IPS DF 6.9 (cell line): ENCODE measurements around the gene TTLL5.

ENCODE experiments used
- DNase-seq: peaks from one replicate; pipeline ENCODE4 v3.0.0-alpha.2; 2013; ENCODE audit warnings: low read depth, low spot score
- H3K27ac ChIP-seq: one replicate; pipeline ENCODE4 v1.5.1; 2013; ENCODE audit warnings: low read length, control low read depth
- H3K27me3 ChIP-seq: 2 replicates; pipeline ENCODE4 v1.6.1; 2013; ENCODE audit warnings: mild to moderate bottlenecking, low read length; ENCODE audit not compliant: control insufficient read depth, insufficient read depth
- H3K36me3 ChIP-seq: 2 replicates; pipeline ENCODE4 v1.6.1; 2013; ENCODE audit warnings: low read length; ENCODE audit not compliant: control insufficient read depth, insufficient read depth
- H3K4me1 ChIP-seq: 2 replicates; pipeline ENCODE4 v1.6.1; 2013; ENCODE audit warnings: low read length; ENCODE audit not compliant: control insufficient read depth, insufficient read depth
- H3K4me3 ChIP-seq: 2 replicates; pipeline ENCODE4 v1.5.1; 2013; ENCODE audit warnings: mild to moderate bottlenecking, low read length
- H3K9me3 ChIP-seq: 2 replicates; pipeline ENCODE4 v1.6.1; 2013; ENCODE audit warnings: low read length, inconsistent platforms; ENCODE audit not compliant: control insufficient read depth, insufficient read depth
- WGBS: extraction: QIAGEN DNeasy Blood & Tissue Kit; methylation state at CpG from one replicate; pipeline ENCODE4 v1.1.7; 2013; ENCODE audit warnings: mixed read lengths, missing lambda C conversion rate; ENCODE audit not compliant: insufficient read length, insufficient coverage; 5-methylcytosine and 5-hydroxymethylcytosine counted together

The TTLL5 gene

GRCh38 chr14:75939200-75939599, 278.2 kb downstream of the TTLL5 start:
- WGBS = no CpG with 5 or more reads among the region's 1 CpG
- Histone ChIP-seq H3K4me3 (no peak overlapping the region), H3K27me3 (no peaks in the 10 kb centered on the region)

GRCh38 chr14:75941030-75941429, 280.0 kb downstream of the TTLL5 start:
- no peak for DNase-seq
- H3K27me3 ChIP-seq = no peaks in the 10 kb centered on the region
- no peaks in the 10 kb centered on the region for H3K4me1 ChIP-seq
- H3K4me3 ChIP-seq = no peak overlapping the region
- no peaks in the 10 kb centered on the region for H3K9me3 ChIP-seq
- no CpG with 5 or more reads among the region's 4 CpGs for WGBS
- H3K36me3 ChIP-seq = no peaks in the 10 kb centered on the region
- H3K27ac ChIP-seq = no peak overlapping the region

More at GRCh38 chr14:75939200-75939599, 278.2 kb downstream of the TTLL5 start:
- Histone ChIP-seq H3K4me1 (no peaks in the 10 kb centered on the region), H3K36me3 (no peaks in the 10 kb centered on the region), H3K27ac (no peak overlapping the region), H3K9me3 (no peaks in the 10 kb centered on the region)
- DNase-seq = no peak

DNA sequence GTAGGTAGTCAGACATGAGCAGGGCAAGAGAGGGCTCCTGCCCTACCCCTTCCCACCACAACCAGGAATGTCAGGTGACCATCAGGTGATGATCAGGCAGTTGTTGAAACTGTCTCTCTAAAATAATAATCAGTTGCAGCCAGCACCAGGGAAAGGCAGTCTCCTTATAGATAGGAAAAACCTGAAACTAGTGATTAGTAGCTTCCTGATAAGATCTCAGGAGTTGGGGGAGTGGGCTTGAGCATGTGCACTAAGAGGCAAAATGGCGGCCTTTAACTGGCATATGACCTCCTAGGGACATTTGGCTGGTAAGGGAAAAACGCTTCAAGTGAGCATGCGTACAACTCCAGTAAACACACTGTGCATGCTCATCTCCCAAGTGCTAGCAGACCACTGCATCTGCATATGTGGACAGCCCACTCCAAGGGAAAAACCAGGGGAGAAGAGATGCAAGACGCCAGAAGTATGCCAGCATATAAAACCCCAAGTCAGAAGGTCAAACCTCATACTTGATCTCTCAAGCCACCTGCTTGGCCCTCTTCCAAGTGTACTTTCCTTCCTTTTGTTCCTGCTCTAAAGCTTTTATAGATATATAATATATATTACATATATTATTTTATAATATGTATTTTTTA, 283.7 kb downstream of the TTLL5 start:
- no peak overlapping the region for H3K4me3 ChIP-seq
- no peaks in the 10 kb centered on the region for H3K36me3 ChIP-seq
- H3K4me1 ChIP-seq = no peaks in the 10 kb centered on the region
- no CpG with 5 or more reads among the region's 4 CpGs for WGBS
- H3K27ac ChIP-seq = no peak overlapping the region
- no peaks in the 10 kb centered on the region for H3K27me3 ChIP-seq
- no peak for DNase-seq
- no peaks in the 10 kb centered on the region for H3K9me3 ChIP-seq

GRCh38 chr14:75946785-75947184, 285.7 kb downstream of the TTLL5 start:
- DNase-seq = no peak
- H3K4me3 ChIP-seq = no peak overlapping the region
- no peaks in the 10 kb centered on the region for H3K27me3 ChIP-seq
- no peak overlapping the region for H3K27ac ChIP-seq
- H3K9me3 ChIP-seq = no peaks in the 10 kb centered on the region
- H3K4me1 ChIP-seq = no peaks in the 10 kb centered on the region
- no peaks in the 10 kb centered on the region for H3K36me3 ChIP-seq
- no CpG with 5 or more reads among the region's 5 CpGs for WGBS

DNA sequence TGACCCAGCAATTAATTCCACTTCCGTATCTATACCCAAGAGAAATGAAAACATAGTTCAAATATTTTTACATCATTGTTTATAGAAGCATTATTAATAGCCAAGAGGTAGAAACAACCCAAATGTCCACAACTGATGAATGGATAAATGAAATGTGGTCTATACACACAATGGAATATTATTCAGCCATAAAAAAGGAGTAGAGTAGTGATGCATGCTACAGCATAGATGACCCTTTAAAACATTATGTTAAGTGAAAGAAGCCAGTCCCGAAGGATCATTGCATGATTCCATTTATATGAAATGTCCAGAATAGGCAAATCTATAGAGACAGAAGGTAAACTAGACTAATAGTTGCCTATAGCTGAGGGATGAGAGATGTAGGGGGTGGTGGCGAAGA, 291.4 kb downstream of the TTLL5 start:
- no peaks in the 10 kb centered on the region for H3K9me3 ChIP-seq
- WGBS = 100% methylated on average over 1 of the region's 3 CpGs
- DNase-seq = no peak
- no peaks in the 10 kb centered on the region for H3K4me1 ChIP-seq
- H3K27ac ChIP-seq = no peak overlapping the region
- no peaks in the 10 kb centered on the region for H3K27me3 ChIP-seq
- no peak overlapping the region for H3K4me3 ChIP-seq
- no peaks in the 10 kb centered on the region for H3K36me3 ChIP-seq

DNA sequence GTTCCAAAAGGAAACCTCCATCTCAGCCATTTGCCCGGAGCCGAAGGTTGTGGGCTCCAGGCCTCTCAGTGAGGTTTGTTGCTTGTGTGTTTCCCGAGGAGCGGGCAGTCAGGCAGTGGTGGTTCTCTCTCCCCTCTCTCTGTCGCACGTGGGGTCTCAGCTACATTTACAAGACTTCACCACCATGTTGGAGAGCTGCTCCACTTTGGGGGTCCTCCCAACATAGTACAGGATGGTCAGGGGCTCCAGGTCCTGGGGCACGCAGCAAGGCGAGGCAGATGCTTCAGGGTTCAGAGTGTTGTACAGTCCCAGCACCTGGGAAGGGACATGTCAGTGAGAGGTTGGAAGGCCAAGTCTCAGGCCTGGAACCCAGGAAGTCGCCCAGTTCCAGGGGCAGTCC, 298.0 kb downstream of the TTLL5 start:
- Histone ChIP-seq H3K36me3 (no peaks in the 10 kb centered on the region), H3K27me3 (no peaks in the 10 kb centered on the region), H3K4me3 (no peak overlapping the region), H3K9me3 (no peaks in the 10 kb centered on the region), H3K27ac (no peak overlapping the region), H3K4me1 (no peaks in the 10 kb centered on the region)
- no CpG with 5 or more reads among the region's 9 CpGs for WGBS
- DNase-seq = no peak

DNA sequence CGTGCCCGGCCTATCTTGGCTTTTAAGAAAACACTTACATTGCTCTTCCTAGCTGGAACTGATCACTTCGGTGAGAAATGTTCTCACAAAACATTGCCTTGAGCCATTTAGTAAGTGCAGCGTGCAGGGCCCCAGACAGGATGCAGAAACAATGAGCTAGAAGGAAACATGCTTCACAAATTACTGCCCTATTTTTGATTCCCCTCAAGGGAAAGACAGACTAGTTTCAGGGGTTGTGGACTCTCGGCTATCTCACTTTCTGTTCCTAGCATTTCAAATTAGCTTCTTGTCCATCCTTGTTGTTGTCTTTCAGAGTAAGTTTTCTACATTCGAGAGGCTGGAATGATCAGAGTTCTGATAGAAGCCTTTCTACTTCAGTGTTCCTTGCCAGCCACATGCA, 299.2 kb downstream of the TTLL5 start:
- no peak for DNase-seq
- Histone ChIP-seq H3K9me3 (no peaks in the 10 kb centered on the region), H3K36me3 (no peaks in the 10 kb centered on the region), H3K4me3 (no peak overlapping the region), H3K27ac (no peak overlapping the region), H3K27me3 (no peaks in the 10 kb centered on the region), H3K4me1 (no peaks in the 10 kb centered on the region)
- WGBS = no CpG with 5 or more reads among the region's 6 CpGs

- Histone ChIP-seq H3K9me3 (no peaks in the 10 kb centered on the region), H3K4me1 (no peaks in the 10 kb centered on the region), H3K4me3 (no peak overlapping the region), H3K27ac (no peak overlapping the region), H3K36me3 (no peaks in the 10 kb centered on the region), H3K27me3 (no peaks in the 10 kb centered on the region)
- DNase-seq = no peak
- whole genome bisulfite sequencing = no CpG with 5 or more reads among the region's 3 CpGs
Observed at GRCh38 chr14:75961662-75962061, 300.6 kb downstream of the TTLL5 start.

GRCh38 chr14:75967866-75968265, 306.8 kb downstream of the TTLL5 start:
- H3K9me3 ChIP-seq = no peaks in the 10 kb centered on the region
- no CpG with 5 or more reads among the region's 3 CpGs for WGBS
- H3K36me3 ChIP-seq = no peaks in the 10 kb centered on the region
- no peaks in the 10 kb centered on the region for H3K4me1 ChIP-seq
- H3K4me3 ChIP-seq = no peak overlapping the region
- H3K27ac ChIP-seq = no peak overlapping the region
- no peaks in the 10 kb centered on the region for H3K27me3 ChIP-seq
- DNase-seq = no peak

GRCh38 chr14:75968456-75968855, 307.4 kb downstream of the TTLL5 start:
- no peaks in the 10 kb centered on the region for H3K27me3 ChIP-seq
- no peak overlapping the region for H3K27ac ChIP-seq
- H3K4me1 ChIP-seq = no peaks in the 10 kb centered on the region
- H3K9me3 ChIP-seq = no peaks in the 10 kb centered on the region
- H3K36me3 ChIP-seq = no peaks in the 10 kb centered on the region
- H3K4me3 ChIP-seq = no peak overlapping the region
- no CpG with 5 or more reads among the region's 4 CpGs for WGBS
- DNase-seq = no peak

DNA sequence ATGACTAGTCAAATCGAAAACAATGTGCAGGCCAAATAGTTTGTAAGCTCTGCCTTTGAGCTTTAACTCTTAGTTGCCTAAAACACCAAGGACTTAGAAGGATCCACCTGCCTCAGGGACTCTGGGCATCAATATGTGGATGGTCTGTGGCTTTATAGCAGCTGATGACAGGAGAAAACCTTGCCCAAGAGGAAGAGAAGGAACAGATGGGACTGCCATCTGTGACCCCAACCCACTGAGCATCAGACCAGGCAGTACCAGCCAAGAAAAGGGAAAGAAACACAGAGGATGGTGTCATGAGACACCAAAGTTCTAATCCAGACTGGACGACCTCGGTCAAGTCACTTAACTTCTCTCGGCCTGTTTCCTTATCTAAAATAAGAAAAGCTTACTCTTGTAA, 308.1 kb downstream of the TTLL5 start:
- Histone ChIP-seq H3K36me3 (no peaks in the 10 kb centered on the region), H3K27me3 (no peaks in the 10 kb centered on the region), H3K27ac (no peak overlapping the region), H3K9me3 (no peaks in the 10 kb centered on the region), H3K4me3 (no peak overlapping the region), H3K4me1 (no peaks in the 10 kb centered on the region)
- DNase-seq = no peak
- no CpG with 5 or more reads among the region's 4 CpGs for WGBS
